ENCODE results near the gene NELL1.
A peak's percentile ranks its signal among the peaks of the same experiment; 100 is the strongest.

Gene NELL1

GRCh38 chr11:20661850-20662249 is 7.5 kb upstream of the NELL1 start:
- no peak for DNase-seq (ENCODE audit: insufficient read length, low spot score)
- no peak for TF ChIP-seq CTCF (IDR thresholded peaks at IDR 0.05; ENCODE audit: insufficient read depth, missing control alignments)
- no peak for FAIRE-seq

DNA sequence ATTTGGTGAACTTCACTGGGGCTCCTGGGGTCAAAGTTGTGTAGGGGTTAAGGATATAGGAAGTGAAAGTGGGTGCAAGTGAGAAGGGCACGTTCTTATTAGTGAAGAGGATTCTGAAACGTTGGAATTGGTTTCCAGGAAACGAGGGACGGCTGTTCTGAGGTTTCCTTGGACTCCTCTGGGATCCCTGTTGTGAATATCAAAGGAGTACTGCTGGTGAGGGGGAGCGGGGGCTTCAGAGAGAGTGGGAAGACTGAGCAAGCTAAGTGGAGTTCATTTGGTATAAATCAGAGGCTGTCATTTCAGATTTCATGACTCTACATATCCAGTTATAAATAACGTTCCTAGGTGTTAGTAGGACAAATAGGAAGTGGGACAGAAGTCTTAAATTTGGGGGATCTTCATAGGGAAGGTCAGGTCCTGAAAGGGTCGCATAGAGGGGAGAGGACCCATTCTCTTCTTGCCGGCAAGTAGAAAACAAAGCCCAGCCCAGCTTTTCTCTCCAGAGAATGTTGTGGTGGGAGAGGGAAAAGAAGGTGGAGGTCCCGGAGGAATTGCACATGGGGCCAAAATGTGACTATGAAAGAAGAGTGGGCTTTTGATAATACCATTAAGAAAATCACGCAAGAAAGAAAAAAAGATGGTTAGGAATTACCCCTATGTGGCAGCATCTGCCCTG is 1.1 kb upstream of the NELL1 start:
- DNase-seq (ENCODE audit: insufficient read length, low spot score), result no peak
- TF ChIP-seq CTCF (IDR thresholded peaks at IDR 0.05; ENCODE audit: insufficient read depth, missing control alignments), result no peak
- no peak for FAIRE-seq

GRCh38 chr11:20669820-20670684 is 666 bp downstream of the NELL1 start:
- FAIRE-seq (no peak), DNase-seq (ENCODE audit: insufficient read length, low spot score) (no peak)
- no peak for TF ChIP-seq CTCF (IDR thresholded peaks at IDR 0.05; ENCODE audit: insufficient read depth, missing control alignments)

DNA sequence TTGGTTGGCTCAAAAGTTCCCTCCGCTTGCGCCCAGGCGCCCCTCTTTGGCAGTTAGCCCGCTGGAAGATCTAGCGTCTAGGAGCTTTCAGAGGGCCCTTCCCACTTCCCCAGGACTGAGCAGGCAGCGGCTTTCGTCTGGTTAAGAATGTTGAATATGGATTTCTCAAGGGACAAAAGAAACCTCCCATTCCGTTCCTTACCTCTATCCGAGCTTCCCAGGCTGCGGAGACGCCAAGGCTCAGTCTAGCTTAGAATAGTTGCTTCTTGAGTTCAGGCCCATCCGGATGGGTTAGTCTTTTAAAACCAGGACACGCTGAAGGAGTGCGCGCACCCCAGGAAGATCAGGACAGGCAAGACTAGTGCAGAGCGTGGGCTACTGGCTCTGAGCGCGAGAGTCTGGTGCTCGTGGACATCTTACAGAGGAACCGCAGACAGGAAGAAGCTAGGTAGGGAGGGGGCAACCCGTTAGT is 1.6 kb downstream of the NELL1 start:
- no peak for DNase-seq (ENCODE audit: insufficient read length, low spot score)
- FAIRE-seq, result no peak
- no peak for TF ChIP-seq CTCF (IDR thresholded peaks at IDR 0.05; ENCODE audit: insufficient read depth, missing control alignments)

- DNase-seq (ENCODE audit: insufficient read length, low spot score), result no peak
- no peak for FAIRE-seq
- TF ChIP-seq CTCF (IDR thresholded peaks at IDR 0.05; ENCODE audit: insufficient read depth, missing control alignments), result peak; percentile 18
Observed at GRCh38 chr11:20671856-20672546, 2.6 kb downstream of the NELL1 start.

DNA sequence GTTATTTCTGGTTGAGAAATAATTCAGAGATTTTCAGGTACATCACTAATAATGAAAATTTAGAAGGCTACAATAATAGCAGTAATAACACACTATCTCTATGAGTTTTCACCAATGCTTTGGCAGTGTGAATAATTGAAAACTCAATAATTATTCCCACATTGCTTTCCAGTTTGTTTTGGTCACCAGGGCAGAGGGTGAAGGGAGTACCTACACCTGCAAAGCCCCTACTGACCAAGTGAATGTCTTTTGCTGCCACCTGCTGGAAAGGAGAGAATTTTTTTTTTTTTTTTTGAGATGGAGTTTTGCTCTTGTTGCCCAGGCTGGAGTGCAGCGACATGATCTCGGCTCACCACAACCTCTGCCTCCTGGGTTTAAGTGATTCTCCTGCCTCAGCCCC is 3.2 kb downstream of the NELL1 start:
- DNase-seq (ENCODE audit: insufficient read length, low spot score), result no peak
- TF ChIP-seq CTCF (IDR thresholded peaks at IDR 0.05; ENCODE audit: insufficient read depth, missing control alignments), result peak; percentile 42
- FAIRE-seq, result no peak

Measured in D721Med (cell line).